Neuronal stem cell (in vitro differentiated cells): ENCODE results near the gene ZBTB9.
"Not testable (repeated sequence)": the region's sequence is repeated elsewhere in the genome, so short reads cannot be mapped to it uniquely, and the experiment has no call there.

Source experiments
- DNase-seq: peaks from one replicate; pipeline ENCODE4 v3.0.0-alpha.2; 2013; ENCODE audit warnings: low spot score
- H2AFZ ChIP-seq: one replicate; pipeline ENCODE4 v1.6.1; 2013; ENCODE audit warnings: mild to moderate bottlenecking, low read length, inconsistent platforms
- H2AK5ac ChIP-seq: 2 replicates; pipeline ENCODE4 v1.6.1; 2013; ENCODE audit warnings: low read depth, mild to moderate bottlenecking, inconsistent platforms, low read length, moderate library complexity, mixed read lengths
- H2BK120ac ChIP-seq: 2 replicates; pipeline ENCODE4 v1.6.1; 2013; ENCODE audit warnings: low read depth, mild to moderate bottlenecking, inconsistent platforms, low read length, moderate library complexity, mixed read lengths
- H2BK12ac ChIP-seq: one replicate; pipeline ENCODE4 v1.6.1; 2013; ENCODE audit warnings: low read length, inconsistent platforms
- H2BK15ac ChIP-seq: 2 replicates; pipeline ENCODE4 v1.6.1; 2013; ENCODE audit warnings: mild to moderate bottlenecking, low read length, inconsistent platforms, mixed read lengths
- H2BK5ac ChIP-seq: one replicate; pipeline ENCODE4 v1.6.1; 2013; ENCODE audit warnings: inconsistent platforms, mild to moderate bottlenecking, low read length, moderate library complexity
- H3K14ac ChIP-seq: one replicate; pipeline ENCODE4 v1.6.1; 2013; ENCODE audit warnings: low read length, inconsistent platforms
- H3K18ac ChIP-seq: 2 replicates; pipeline ENCODE4 v1.6.1; 2013; ENCODE audit warnings: low read length, inconsistent platforms
- H3K23ac ChIP-seq: 2 replicates; pipeline ENCODE4 v1.6.1; 2013; ENCODE audit warnings: low read depth, mild to moderate bottlenecking, mixed read lengths, low read length, inconsistent platforms; ENCODE audit not compliant: poor library complexity
- H3K27ac ChIP-seq: replicated peaks from 3 replicates; pipeline ENCODE4 v1.5.1; 2013; ENCODE audit warnings: low read length, inconsistent platforms
- H3K27me3 ChIP-seq, 3 experiments: 2 replicates each; pipeline ENCODE4 v1.6.1; 2013; ENCODE audit warnings: low read length in 3 of 3, mild to moderate bottlenecking in 2 of 3, inconsistent platforms in 1 of 3, low read depth in 1 of 3, mixed read lengths in 1 of 3, moderate library complexity in 1 of 3; ENCODE audit not compliant: control insufficient read depth in 3 of 3, insufficient read depth in 3 of 3
- H3K36me3 ChIP-seq, 2 donors: replicated peaks in 1 of 2; 2 replicates each; pipeline ENCODE4 v1.6.1; 2013; ENCODE audit warnings: low read length in 2 of 2; ENCODE audit not compliant: control insufficient read depth in 2 of 2, insufficient read depth in 2 of 2
- H3K4ac ChIP-seq: 2 replicates; pipeline ENCODE4 v1.6.1; 2013; ENCODE audit warnings: inconsistent platforms, mild to moderate bottlenecking, low read length, moderate library complexity
- H3K4me1 ChIP-seq, 2 donors: 1 replicate in 1 of 2; 2 replicates in 1 of 2; pipeline ENCODE4 v1.6.1; 2013; ENCODE audit warnings: low read length in 2 of 2, low read depth in 1 of 2; ENCODE audit not compliant: control insufficient read depth in 2 of 2, insufficient read depth in 1 of 2
- H3K4me2 ChIP-seq: one replicate; pipeline ENCODE4 v1.6.1; 2013; ENCODE audit warnings: mild to moderate bottlenecking, low read length, inconsistent platforms; ENCODE audit not compliant: insufficient read depth, poor library complexity, severe bottlenecking
- H3K4me3 ChIP-seq, 2 donors: 2 replicates each; pipeline ENCODE4 v1.5.1; 2013; ENCODE audit warnings: low read length in 2 of 2, mild to moderate bottlenecking in 2 of 2, inconsistent platforms in 1 of 2, moderate library complexity in 1 of 2
- H3K79me1 ChIP-seq: one replicate; pipeline ENCODE4 v1.6.1; 2013; ENCODE audit warnings: low read depth, mild to moderate bottlenecking, inconsistent platforms, low read length, moderate library complexity
- H3K9ac ChIP-seq: one replicate; pipeline ENCODE4 v1.6.1; 2013; ENCODE audit warnings: mild to moderate bottlenecking, low read depth, low read length, inconsistent platforms; ENCODE audit not compliant: poor library complexity
- H3K9me3 ChIP-seq, 2 donors: replicated peaks in 1 of 2; 2 replicates each; pipeline versions ENCODE3 to v1.6.1; 2013; ENCODE audit warnings: low read length in 2 of 2, mild to moderate bottlenecking in 2 of 2, inconsistent platforms in 1 of 2, low read depth in 1 of 2, mixed read lengths in 1 of 2, moderate library complexity in 1 of 2; ENCODE audit not compliant: control insufficient read depth in 2 of 2, insufficient read depth in 1 of 2
- H4K8ac ChIP-seq: one replicate; pipeline ENCODE4 v1.6.1; 2013; ENCODE audit warnings: low read depth, mild to moderate bottlenecking, inconsistent platforms, low read length, moderate library complexity
- H4K91ac ChIP-seq: one replicate; pipeline ENCODE4 v1.6.1; 2013; ENCODE audit warnings: low read length, low read depth, mild to moderate bottlenecking, inconsistent platforms; ENCODE audit not compliant: poor library complexity
- WGBS, 2 donors: extraction: QIAGEN DNeasy Blood & Tissue Kit; methylation state at CpG; one replicate each; pipeline ENCODE4 v1.1.7; 2013; ENCODE audit warnings: missing lambda C conversion rate in 2 of 2, mixed read lengths in 1 of 2; ENCODE audit not compliant: insufficient read length in 2 of 2, insufficient replicate concordance in 1 of 2; ENCODE audit errors: extremely low coverage in 2 of 2; 5-methylcytosine and 5-hydroxymethylcytosine counted together

Gene ZBTB9

DNA sequence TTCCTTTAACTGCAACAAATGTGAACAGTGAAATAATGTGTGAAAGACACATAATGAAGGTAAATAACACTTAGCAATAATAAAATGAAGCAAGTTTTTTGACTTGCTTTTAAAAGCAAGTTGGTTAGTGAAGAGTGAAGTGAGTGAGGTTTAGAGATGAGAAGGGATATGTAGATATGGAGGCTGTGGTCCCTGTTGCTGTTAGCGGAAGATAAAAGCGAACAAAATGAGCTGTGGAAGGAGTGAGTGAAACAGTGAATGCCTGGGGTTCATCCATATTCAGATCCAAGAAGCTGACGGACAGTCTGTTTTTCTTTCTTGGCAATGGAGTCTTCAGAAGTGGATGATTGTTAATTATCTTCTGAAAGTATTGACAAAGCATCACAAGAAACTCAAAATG lies 23.5 kb downstream of the ZBTB9 start:
- H3K18ac ChIP-seq: no peak overlapping the region
- H3K27me3 ChIP-seq: peaks cover 0 to 5% (median 0%) of the 10 kb centered on the region in 3 experiments
- H3K23ac ChIP-seq: no peak overlapping the region
- no peak overlapping the region for H2BK15ac ChIP-seq
- no peak overlapping the region for H2BK5ac ChIP-seq
- WGBS, 2 donors: no CpG with 5 or more reads among the region's 3 CpGs
- H3K14ac ChIP-seq: no peak overlapping the region
- no peak overlapping the region for H3K9ac ChIP-seq
- H2BK120ac ChIP-seq: no peak overlapping the region
- H3K4me3 ChIP-seq: no peak overlapping the region
- no peak overlapping the region for H3K4ac ChIP-seq
- no peak overlapping the region for H4K8ac ChIP-seq
- no peak overlapping the region for H2AK5ac ChIP-seq
- H3K27ac ChIP-seq: no peak overlapping the region
- no peak overlapping the region for H4K91ac ChIP-seq
- H2BK12ac ChIP-seq: no peak overlapping the region
- no peak overlapping the region for H3K4me2 ChIP-seq
- H3K79me1 ChIP-seq: no peaks in the 10 kb centered on the region
- H3K9me3 ChIP-seq: no peaks in the 10 kb centered on the region
- H2AFZ ChIP-seq: peak overlapping the region; percentile 24
- H3K36me3 ChIP-seq: no peaks in the 10 kb centered on the region
- DNase-seq: no peak
- no peaks in the 10 kb centered on the region for H3K4me1 ChIP-seq

DNA sequence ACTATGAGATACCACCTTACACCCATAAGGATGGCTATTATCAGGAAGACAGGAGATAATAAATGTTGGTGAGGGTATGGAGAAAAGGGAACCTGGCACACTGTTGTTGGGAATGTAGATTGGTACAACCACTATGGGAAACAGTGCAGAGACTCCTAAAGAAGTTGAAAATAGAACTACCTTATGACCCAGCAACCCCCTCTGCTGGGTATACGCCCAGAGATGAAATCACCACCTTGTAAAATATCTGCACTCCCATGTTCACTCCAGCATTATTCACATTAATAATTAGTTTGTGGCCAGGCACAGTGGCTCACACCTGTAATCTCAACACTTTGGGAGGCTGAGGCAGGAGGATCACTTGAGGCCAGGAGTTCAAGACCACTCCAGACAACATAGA lies 26.8 kb downstream of the ZBTB9 start:
- Histone ChIP-seq H3K9ac (no peak overlapping the region), H2AFZ (no peak overlapping the region), H2AK5ac (no peak overlapping the region), H3K14ac (no peak overlapping the region), H3K4me2 (no peak overlapping the region), H3K4me3 (no peak overlapping the region), H3K79me1 (no peaks in the 10 kb centered on the region), H2BK5ac (no peak overlapping the region), H2BK120ac (no peak overlapping the region), H3K27me3 (peaks cover 0 to 5% (median 0%) of the 10 kb centered on the region in 3 experiments), H3K9me3 (no peaks in the 10 kb centered on the region), H3K18ac (no peak overlapping the region), H3K23ac (no peak overlapping the region), H4K91ac (no peak overlapping the region), H2BK12ac (no peak overlapping the region), H3K36me3 (no peaks in the 10 kb centered on the region), H3K4ac (no peak overlapping the region), H2BK15ac (no peak overlapping the region), H4K8ac (no peak overlapping the region), H3K4me1 (no peaks in the 10 kb centered on the region), H3K27ac (no peak overlapping the region)
- WGBS, 2 donors: no CpG with 5 or more reads among the region's 1 CpG
- DNase-seq: no peak

DNA sequence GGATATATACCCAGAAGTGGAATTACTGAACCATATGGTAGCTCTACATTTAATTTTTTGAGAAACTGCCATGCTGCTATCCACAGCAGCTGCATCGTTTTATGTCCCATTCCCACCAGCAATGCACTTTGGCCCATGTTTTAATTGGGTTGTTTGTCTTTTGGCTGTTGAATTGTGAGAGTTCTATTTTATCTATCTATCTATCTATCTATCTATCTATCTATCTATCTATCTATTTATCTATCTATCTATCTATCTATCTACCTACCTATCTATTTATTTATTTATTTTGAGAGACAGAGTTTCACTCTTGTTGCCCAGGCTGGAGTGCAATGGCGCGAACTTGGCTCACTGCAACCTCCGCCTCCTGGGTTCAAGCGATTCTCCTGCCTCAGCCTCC lies 28.2 kb downstream of the ZBTB9 start:
- not testable (repeated sequence) for H2BK120ac ChIP-seq, H2BK12ac ChIP-seq, H3K4ac ChIP-seq, H3K4me2 ChIP-seq, H2BK5ac ChIP-seq, H2BK15ac ChIP-seq, H3K9me3 ChIP-seq, H3K14ac ChIP-seq, H2AK5ac ChIP-seq, H3K4me1 ChIP-seq, H3K4me3 ChIP-seq, H3K23ac ChIP-seq, H4K91ac ChIP-seq, H3K79me1 ChIP-seq, H3K9ac ChIP-seq, H3K27ac ChIP-seq, DNase-seq, H2AFZ ChIP-seq, H4K8ac ChIP-seq, H3K18ac ChIP-seq, H3K27me3 ChIP-seq, H3K36me3 ChIP-seq
- no CpG with 5 or more reads among the region's 5 CpGs for WGBS, 2 donors

DNA sequence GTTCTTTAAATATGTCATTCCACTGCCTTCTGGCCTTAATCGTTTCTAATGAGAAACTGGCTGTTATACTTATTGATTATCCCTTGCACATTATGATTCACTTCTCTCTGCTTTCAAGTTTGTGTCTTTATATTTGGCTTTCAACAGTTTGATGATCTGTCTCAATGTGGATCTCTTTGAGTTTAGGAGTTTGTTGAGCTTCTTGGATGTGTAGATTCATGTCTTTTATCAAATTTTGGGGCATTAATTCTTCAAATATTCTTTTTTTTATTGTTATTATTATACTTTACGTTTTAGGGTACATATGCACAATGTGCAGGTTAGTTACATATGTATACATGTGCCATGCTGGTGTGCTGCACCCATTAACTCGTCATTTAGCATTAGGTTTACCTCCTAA lies 29.3 kb downstream of the ZBTB9 start:
- no peak overlapping the region for H3K4me2 ChIP-seq
- no peak overlapping the region for H2AFZ ChIP-seq
- no peak overlapping the region for H3K4ac ChIP-seq
- no peaks in the 10 kb centered on the region for H3K79me1 ChIP-seq
- H2BK5ac ChIP-seq: no peak overlapping the region
- H3K9ac ChIP-seq: no peak overlapping the region
- no peaks in the 10 kb centered on the region for H3K9me3 ChIP-seq
- no peak overlapping the region for H4K8ac ChIP-seq
- no peak overlapping the region for H4K91ac ChIP-seq
- DNase-seq: no peak
- no peak overlapping the region for H2BK15ac ChIP-seq
- no peak overlapping the region for H3K23ac ChIP-seq
- H3K27me3 ChIP-seq: no peaks in the 10 kb centered on the region
- H3K4me1 ChIP-seq: no peaks in the 10 kb centered on the region
- H3K27ac ChIP-seq: no peak overlapping the region
- no peak overlapping the region for H3K18ac ChIP-seq
- no peak overlapping the region for H2AK5ac ChIP-seq
- no peak overlapping the region for H2BK12ac ChIP-seq
- no peak overlapping the region for H2BK120ac ChIP-seq
- H3K14ac ChIP-seq: no peak overlapping the region
- no peak overlapping the region for H3K4me3 ChIP-seq
- WGBS, 2 donors: no CpG with 5 or more reads among the region's 3 CpGs
- H3K36me3 ChIP-seq: no peaks in the 10 kb centered on the region
